ENCODE measurements around the gene MBNL2. TPM values are rescaled to one million over a fixed set of nuclear protein-coding genes. Genes with fewer than 3 reads are reported as not detected.
"Not testable (repeated sequence)": the region's sequence is repeated elsewhere in the genome, so short reads cannot be mapped to it uniquely, and the experiment has no call there.

The MBNL2 gene
- total and polyA plus RNA-seq, 4 donors: 13.3 to 108 (median 39.3) TPM

DNA sequence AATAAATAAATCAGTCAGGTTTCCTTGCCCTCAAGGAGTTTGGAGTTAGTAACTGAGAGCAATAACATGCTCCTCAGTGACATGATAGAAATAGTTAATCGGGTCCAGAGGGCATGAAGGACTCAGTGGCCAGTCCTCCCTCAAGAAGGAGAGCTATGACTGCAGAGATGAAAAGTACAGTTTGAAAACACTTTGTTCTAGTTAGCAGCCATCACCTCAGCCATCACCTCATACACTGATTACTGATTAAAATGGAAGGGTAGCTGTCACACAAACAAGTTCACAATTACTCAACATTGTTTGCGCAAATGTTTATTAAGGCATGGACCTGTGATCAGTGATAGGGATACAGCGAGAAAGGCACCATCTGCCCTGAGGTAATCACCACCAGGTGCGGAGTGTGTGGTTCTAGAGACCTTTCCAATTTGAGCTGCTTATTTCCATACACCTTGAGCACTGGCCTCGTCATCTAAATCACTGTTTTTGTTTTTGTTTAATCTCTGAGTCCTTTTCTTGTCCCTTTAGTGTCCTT, 126.5 kb downstream of the MBNL2 start:
- no peak overlapping the region for H3K4me3 ChIP-seq
- DNase-seq (no peak), ATAC-seq (ENCODE audit: insufficient read depth, low FRiP score) (no peak)
- H3K27ac ChIP-seq (ENCODE audit: low read depth in 1 of 2, low read length in 1 of 2): no peak overlapping the region
- H3K27me3 ChIP-seq (ENCODE audit: control insufficient read depth in 3 of 3, insufficient read depth in 3 of 3, low read length in 2 of 3): no peaks in the 10 kb centered on the region
- peaks cover 16 to 59% (median 30%) of the 10 kb centered on the region in 4 donors for H3K36me3 ChIP-seq (ENCODE audit: control insufficient read depth in 4 of 4, insufficient read depth in 4 of 4, low read length in 4 of 4)
- TF ChIP-seq, protein P1, sequence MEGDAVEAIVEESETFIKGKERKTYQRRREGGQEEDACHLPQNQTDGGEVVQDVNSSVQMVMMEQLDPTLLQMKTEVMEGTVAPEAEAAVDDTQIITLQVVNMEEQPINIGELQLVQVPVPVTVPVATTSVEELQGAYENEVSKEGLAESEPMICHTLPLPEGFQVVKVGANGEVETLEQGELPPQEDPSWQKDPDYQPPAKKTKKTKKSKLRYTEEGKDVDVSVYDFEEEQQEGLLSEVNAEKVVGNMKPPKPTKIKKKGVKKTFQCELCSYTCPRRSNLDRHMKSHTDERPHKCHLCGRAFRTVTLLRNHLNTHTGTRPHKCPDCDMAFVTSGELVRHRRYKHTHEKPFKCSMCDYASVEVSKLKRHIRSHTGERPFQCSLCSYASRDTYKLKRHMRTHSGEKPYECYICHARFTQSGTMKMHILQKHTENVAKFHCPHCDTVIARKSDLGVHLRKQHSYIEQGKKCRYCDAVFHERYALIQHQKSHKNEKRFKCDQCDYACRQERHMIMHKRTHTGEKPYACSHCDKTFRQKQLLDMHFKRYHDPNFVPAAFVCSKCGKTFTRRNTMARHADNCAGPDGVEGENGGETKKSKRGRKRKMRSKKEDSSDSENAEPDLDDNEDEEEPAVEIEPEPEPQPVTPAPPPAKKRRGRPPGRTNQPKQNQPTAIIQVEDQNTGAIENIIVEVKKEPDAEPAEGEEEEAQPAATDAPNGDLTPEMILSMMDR (IDR thresholded peaks at IDR 0.05; ENCODE audit: control extremely low read depth, extremely low read depth): no peak
- peaks cover 0 to 7% (median 1%) of the 10 kb centered on the region in 4 donors for H3K9me3 ChIP-seq (ENCODE audit: control insufficient read depth in 4 of 4, insufficient read depth in 3 of 4, low read length in 3 of 4)
- no peak overlapping the region for H3K9ac ChIP-seq (ENCODE audit: insufficient read depth in 1 of 2, low read length in 2 of 2)
- WGBS, 2 donors: 87 to 95% methylated on average over 5 of the region's 5 CpGs
- H3K4me1 ChIP-seq (ENCODE audit: control insufficient read depth in 5 of 5, insufficient read depth in 5 of 5, low read length in 5 of 5): peaks cover 0 to 5% (median 0%) of the 10 kb centered on the region in 5 donors

DNA sequence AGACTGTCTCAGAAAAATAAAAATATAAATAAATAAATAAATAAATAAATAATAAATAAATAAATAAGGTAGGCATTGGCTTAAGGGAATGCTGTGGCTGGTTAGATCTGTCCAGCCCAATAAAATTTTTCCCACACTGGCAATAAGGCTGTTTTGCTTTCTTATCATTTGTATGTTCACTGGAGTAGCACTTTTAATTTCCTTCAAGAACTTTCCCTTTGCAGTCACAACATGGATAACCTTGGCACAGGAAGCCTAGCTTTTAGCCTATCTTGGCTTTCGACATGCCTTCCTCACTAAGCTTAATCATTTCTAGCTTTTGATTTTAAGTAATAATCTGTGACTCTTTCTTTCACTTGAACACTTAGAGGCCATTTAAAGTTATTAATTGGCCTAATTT, 129.9 kb downstream of the MBNL2 start:
- H3K27ac ChIP-seq (ENCODE audit: low read depth in 1 of 2, low read length in 1 of 2): not testable (repeated sequence)

DNA sequence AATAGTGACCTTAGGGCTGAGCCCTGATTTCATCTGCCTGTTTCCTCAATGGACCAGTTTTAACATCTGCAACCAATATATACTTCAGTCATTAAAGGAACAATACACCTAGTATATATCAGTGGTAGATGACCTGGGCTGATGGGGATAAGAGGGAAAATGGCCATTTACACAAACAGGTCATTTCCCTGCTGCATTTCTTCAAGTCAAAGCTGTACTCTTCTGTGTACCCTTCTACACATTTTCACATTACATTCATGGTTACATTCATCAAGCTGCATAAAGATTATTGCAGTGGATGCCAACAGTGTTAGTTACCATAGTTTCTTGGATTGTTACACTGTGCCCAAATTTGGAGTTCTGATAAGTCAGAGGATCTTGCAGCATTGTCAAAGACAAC, 130.7 kb downstream of the MBNL2 start:
- peaks cover 0 to 7% (median 1%) of the 10 kb centered on the region in 4 donors for H3K9me3 ChIP-seq (ENCODE audit: control insufficient read depth in 4 of 4, insufficient read depth in 3 of 4, low read length in 3 of 4)
- H3K4me1 ChIP-seq (ENCODE audit: control insufficient read depth in 5 of 5, insufficient read depth in 5 of 5, low read length in 5 of 5): peaks cover 0 to 4% (median 0%) of the 10 kb centered on the region in 5 donors
- H3K36me3 ChIP-seq (ENCODE audit: control insufficient read depth in 4 of 4, insufficient read depth in 4 of 4, low read length in 4 of 4): peaks cover 7 to 63% (median 36%) of the 10 kb centered on the region in 4 donors

More for the DNA sequence above, 129.9 kb downstream of the MBNL2 start:
- not testable (repeated sequence) for H3K9me3 ChIP-seq (ENCODE audit: control insufficient read depth in 4 of 4, insufficient read depth in 3 of 4, low read length in 3 of 4); H3K27me3 ChIP-seq (ENCODE audit: control insufficient read depth in 3 of 3, insufficient read depth in 3 of 3, low read length in 2 of 3); H3K9ac ChIP-seq (ENCODE audit: insufficient read depth in 1 of 2, low read length in 2 of 2); H3K4me3 ChIP-seq; H3K4me1 ChIP-seq (ENCODE audit: control insufficient read depth in 5 of 5, insufficient read depth in 5 of 5, low read length in 5 of 5); ATAC-seq (ENCODE audit: insufficient read depth, low FRiP score); DNase-seq
- 55 to 91% methylated on average over 1 of the region's 1 CpG for WGBS, 2 donors
- H3K36me3 ChIP-seq (ENCODE audit: control insufficient read depth in 4 of 4, insufficient read depth in 4 of 4, low read length in 4 of 4): peaks cover 11 to 59% (median 39%) of the 10 kb centered on the region in 4 donors

DNA sequence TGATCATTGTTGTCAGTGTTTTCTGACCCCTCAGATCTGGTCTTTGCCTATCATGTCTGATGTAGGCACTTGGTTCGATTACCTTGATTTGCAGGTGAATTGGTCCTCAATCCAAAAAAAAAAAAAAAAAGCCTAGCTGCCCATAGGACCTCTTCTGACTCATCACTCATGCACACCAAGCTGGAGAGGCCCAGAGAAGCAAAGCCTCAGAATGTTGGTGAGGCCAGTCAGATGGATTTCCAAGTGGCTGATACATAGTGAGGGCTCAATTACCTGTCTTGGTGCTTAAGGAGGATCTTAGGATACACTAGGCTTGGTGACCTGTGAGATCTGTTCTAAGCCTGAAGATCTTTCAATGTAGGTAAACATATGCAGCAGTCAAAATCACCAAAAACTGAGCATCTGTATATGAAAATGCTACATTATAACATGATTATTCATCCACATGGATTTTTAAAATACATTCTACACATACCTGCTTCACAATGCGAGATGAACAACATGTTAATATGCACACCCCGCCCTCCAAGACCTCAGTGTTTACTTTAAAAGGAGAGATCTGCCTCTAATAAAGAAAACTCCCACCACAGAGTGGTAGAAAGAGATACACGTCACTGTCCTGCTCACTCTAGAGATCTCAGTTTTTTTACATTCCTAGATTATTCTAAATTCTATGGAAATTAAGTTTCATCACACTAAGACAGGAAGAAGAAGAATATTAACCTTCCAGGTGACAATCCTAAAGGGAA, 132.0 kb downstream of the MBNL2 start:
- DNase-seq: no peak
- H3K27me3 ChIP-seq (ENCODE audit: control insufficient read depth in 3 of 3, insufficient read depth in 3 of 3, low read length in 2 of 3): no peaks in the 10 kb centered on the region
- H3K27ac ChIP-seq (ENCODE audit: low read depth in 1 of 2, low read length in 1 of 2): no peak overlapping the region
- no peak overlapping the region for H3K9ac ChIP-seq (ENCODE audit: insufficient read depth in 1 of 2, low read length in 2 of 2)
- H3K4me3 ChIP-seq: no peak overlapping the region
- H3K36me3 ChIP-seq (ENCODE audit: control insufficient read depth in 4 of 4, insufficient read depth in 4 of 4, low read length in 4 of 4): peaks cover 4 to 62% (median 30%) of the 10 kb centered on the region in 4 donors
- ATAC-seq (ENCODE audit: insufficient read depth, low FRiP score): peak; percentile 31
- peaks cover 0 to 4% (median under 1%) of the 10 kb centered on the region in 5 donors for H3K4me1 ChIP-seq (ENCODE audit: control insufficient read depth in 5 of 5, insufficient read depth in 5 of 5, low read length in 5 of 5)
- WGBS, 2 donors: 91 to 92% methylated on average over 4 of the region's 4 CpGs
- H3K9me3 ChIP-seq (ENCODE audit: control insufficient read depth in 4 of 4, insufficient read depth in 3 of 4, low read length in 3 of 4): peaks cover 0 to 7% (median 1%) of the 10 kb centered on the region in 4 donors
- TF ChIP-seq, protein P1 (IDR thresholded peaks at IDR 0.05; ENCODE audit: control extremely low read depth, extremely low read depth): no peak

More for the DNA sequence above, 130.7 kb downstream of the MBNL2 start:
- TF ChIP-seq, protein P1 (IDR thresholded peaks at IDR 0.05; ENCODE audit: control extremely low read depth, extremely low read depth): no peak
- Histone ChIP-seq H3K27me3 (ENCODE audit: control insufficient read depth in 3 of 3, insufficient read depth in 3 of 3, low read length in 2 of 3) (no peaks in the 10 kb centered on the region), H3K4me3 (no peak overlapping the region), H3K9ac (ENCODE audit: insufficient read depth in 1 of 2, low read length in 2 of 2) (no peak overlapping the region), H3K27ac (ENCODE audit: low read depth in 1 of 2, low read length in 1 of 2) (no peak overlapping the region)
- ATAC-seq (ENCODE audit: insufficient read depth, low FRiP score) (no peak), DNase-seq (no peak)
